ENCODE data around the gene C1QTNF12.

- TF ChIP-seq MXI1 (conservative IDR thresholded peaks at IDR 0.05; ENCODE audit: poor library complexity, severe bottlenecking) (no peak), POLR2AphosphoS5 (IDR thresholded peaks at IDR 0.05) (no peak), RAD21 (conservative IDR thresholded peaks at IDR 0.05) (no peak)
- TF ChIP-seq, protein P1, sequence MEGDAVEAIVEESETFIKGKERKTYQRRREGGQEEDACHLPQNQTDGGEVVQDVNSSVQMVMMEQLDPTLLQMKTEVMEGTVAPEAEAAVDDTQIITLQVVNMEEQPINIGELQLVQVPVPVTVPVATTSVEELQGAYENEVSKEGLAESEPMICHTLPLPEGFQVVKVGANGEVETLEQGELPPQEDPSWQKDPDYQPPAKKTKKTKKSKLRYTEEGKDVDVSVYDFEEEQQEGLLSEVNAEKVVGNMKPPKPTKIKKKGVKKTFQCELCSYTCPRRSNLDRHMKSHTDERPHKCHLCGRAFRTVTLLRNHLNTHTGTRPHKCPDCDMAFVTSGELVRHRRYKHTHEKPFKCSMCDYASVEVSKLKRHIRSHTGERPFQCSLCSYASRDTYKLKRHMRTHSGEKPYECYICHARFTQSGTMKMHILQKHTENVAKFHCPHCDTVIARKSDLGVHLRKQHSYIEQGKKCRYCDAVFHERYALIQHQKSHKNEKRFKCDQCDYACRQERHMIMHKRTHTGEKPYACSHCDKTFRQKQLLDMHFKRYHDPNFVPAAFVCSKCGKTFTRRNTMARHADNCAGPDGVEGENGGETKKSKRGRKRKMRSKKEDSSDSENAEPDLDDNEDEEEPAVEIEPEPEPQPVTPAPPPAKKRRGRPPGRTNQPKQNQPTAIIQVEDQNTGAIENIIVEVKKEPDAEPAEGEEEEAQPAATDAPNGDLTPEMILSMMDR (IDR thresholded peaks at IDR 0.05; ENCODE audit: poor library complexity, severe bottlenecking): no peak
Measured at GRCh38 chr1:1232796-1233566, 13.5 kb downstream of the C1QTNF12 start.

Data from neural cell (in vitro differentiated cells).